ENCODE results near the gene RBM28.

GRCh38 chr7:128284102-128284501 lies 59.6 kb downstream of the RBM28 start:
- TF ChIP-seq EP300 (IDR thresholded peaks at IDR 0.05; ENCODE audit: borderline replicate concordance) = no peak
- TF ChIP-seq, protein P1, sequence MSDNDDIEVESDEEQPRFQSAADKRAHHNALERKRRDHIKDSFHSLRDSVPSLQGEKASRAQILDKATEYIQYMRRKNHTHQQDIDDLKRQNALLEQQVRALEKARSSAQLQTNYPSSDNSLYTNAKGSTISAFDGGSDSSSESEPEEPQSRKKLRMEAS (IDR thresholded peaks at IDR 0.05) = no peak
- TF ChIP-seq TCF12 (IDR thresholded peaks at IDR 0.05; ENCODE audit: low read depth) = no peak
- no peak for TF ChIP-seq CEBPB (IDR thresholded peaks at IDR 0.05)
- no peak for TF ChIP-seq YY1 (IDR thresholded peaks at IDR 0.05; ENCODE audit: low read depth)
- TF ChIP-seq TAF1 (IDR thresholded peaks at IDR 0.05; ENCODE audit: low read depth) = no peak
- TF ChIP-seq ZBTB7A (IDR thresholded peaks at IDR 0.05; ENCODE audit: low read depth) = no peak
